ENCODE results near the gene SAFB.

The SAFB gene

GRCh38 chr19:5585461-5586299 is 37.2 kb upstream of the SAFB start:
- TF ChIP-seq CTCF (IDR thresholded peaks at IDR 0.05) = no peak
- TF ChIP-seq ZFX (IDR thresholded peaks at IDR 0.05; ENCODE audit: borderline replicate concordance) = no peak
- no peak overlapping the region for H3K27ac ChIP-seq

- TF ChIP-seq ZFX (IDR thresholded peaks at IDR 0.05; ENCODE audit: borderline replicate concordance) (no peak), CTCF (IDR thresholded peaks at IDR 0.05) (no peak)
- H3K27ac ChIP-seq = no peak overlapping the region
These were observed 36.4 kb upstream of the SAFB start for GRCh38 chr19:5586300-5587070.

GRCh38 chr19:5587071-5587455 is 35.8 kb upstream of the SAFB start:
- TF ChIP-seq ZFX (IDR thresholded peaks at IDR 0.05; ENCODE audit: borderline replicate concordance) = no peak
- TF ChIP-seq CTCF (IDR thresholded peaks at IDR 0.05) = no peak
- no peak overlapping the region for H3K27ac ChIP-seq

- H3K27ac ChIP-seq = no peak overlapping the region
- no peak for TF ChIP-seq ZFX (IDR thresholded peaks at IDR 0.05; ENCODE audit: borderline replicate concordance)
- TF ChIP-seq CTCF (IDR thresholded peaks at IDR 0.05) = no peak
These were observed 35.2 kb upstream of the SAFB start for GRCh38 chr19:5587661-5588060.

- TF ChIP-seq ZFX (IDR thresholded peaks at IDR 0.05; ENCODE audit: borderline replicate concordance) (no peak), CTCF (IDR thresholded peaks at IDR 0.05) (no peak)
- no peak overlapping the region for H3K27ac ChIP-seq
These were observed 34.4 kb upstream of the SAFB start for GRCh38 chr19:5588441-5588840.

- H3K27ac ChIP-seq = no peak overlapping the region
- TF ChIP-seq ZFX (IDR thresholded peaks at IDR 0.05; ENCODE audit: borderline replicate concordance) (no peak), CTCF (IDR thresholded peaks at IDR 0.05) (no peak)
These were observed 33.8 kb upstream of the SAFB start for GRCh38 chr19:5588906-5589676.
